Measurements from ENCODE around the gene FEZF1.

FEZF1 gene

GRCh38 chr7:122304319-122304975, at the start of gene FEZF1:
TSS of gene FEZF1 (minus strand) at chr7:122304750. CDS start at chr7:122304437, 313 bp downstream.
- no peak for DNase-seq

GRCh38 chr7:122352454-122352853, 47.9 kb upstream of the FEZF1 start:
- no peak for DNase-seq

GRCh38 chr7:122350701-122351100, 46.2 kb upstream of the FEZF1 start:
- DNase-seq = no peak

GRCh38 chr7:122344303-122344620, 39.7 kb upstream of the FEZF1 start:
- no peak for DNase-seq

- no peak for DNase-seq
Measured at GRCh38 chr7:122343601-122344302, 39.2 kb upstream of the FEZF1 start.

GRCh38 chr7:122340427-122340826, 35.9 kb upstream of the FEZF1 start:
- DNase-seq = no peak

- no peak for DNase-seq
Measured at GRCh38 chr7:122339145-122339904, 34.8 kb upstream of the FEZF1 start.

GRCh38 chr7:122337011-122337410, 32.5 kb upstream of the FEZF1 start:
- DNase-seq = no peak

- DNase-seq = no peak
Measured at GRCh38 chr7:122329145-122329802, 24.7 kb upstream of the FEZF1 start.

GRCh38 chr7:122327969-122328368, 23.4 kb upstream of the FEZF1 start:
- DNase-seq = no peak

GRCh38 chr7:122316467-122317388, 12.2 kb upstream of the FEZF1 start:
- DNase-seq = no peak

GRCh38 chr7:122315507-122316466, 11.2 kb upstream of the FEZF1 start:
- no peak for DNase-seq

GRCh38 chr7:122314284-122314683, 9.7 kb upstream of the FEZF1 start:
- DNase-seq = no peak

- DNase-seq = no peak
Measured at GRCh38 chr7:122312789-122313188, 8.2 kb upstream of the FEZF1 start.

GRCh38 chr7:122311734-122312450, 7.3 kb upstream of the FEZF1 start:
- no peak for DNase-seq

- DNase-seq = no peak
Measured at GRCh38 chr7:122311050-122311700, 6.6 kb upstream of the FEZF1 start.

- no peak for DNase-seq
Measured at GRCh38 chr7:122310119-122311021, 5.8 kb upstream of the FEZF1 start.

- no peak for DNase-seq
Measured at GRCh38 chr7:122309421-122309820, 4.9 kb upstream of the FEZF1 start.

- no peak for DNase-seq
Measured at GRCh38 chr7:122307228-122307621, 2.7 kb upstream of the FEZF1 start.
